Kidney tubule cell (primary cell): Measurements from ENCODE around the gene IL1RN.

Experiments
- DNase-seq: peaks from one replicate; pipeline ENCODE4 v3.0.0-alpha.2; 2018; ENCODE audit warnings: low spot score

Gene IL1RN

GRCh38 chr2:113157118-113157896, 29.9 kb downstream of the IL1RN start:
- peak; percentile 59 for DNase-seq

- DNase-seq, result peak; percentile 84
Measured at GRCh38 chr2:113157897-113158753, 30.7 kb downstream of the IL1RN start.

GRCh38 chr2:113158884-113159553, 31.6 kb downstream of the IL1RN start:
- DNase-seq, result no peak

GRCh38 chr2:113160248-113160647, 32.9 kb downstream of the IL1RN start:
- no peak for DNase-seq

- DNase-seq, result no peak
Measured at GRCh38 chr2:113160962-113161361, 33.6 kb downstream of the IL1RN start.

GRCh38 chr2:113162173-113162572, 34.8 kb downstream of the IL1RN start:
- DNase-seq, result no peak

GRCh38 chr2:113162869-113163268, 35.5 kb downstream of the IL1RN start:
- DNase-seq, result no peak

GRCh38 chr2:113164215-113164929, 37.0 kb downstream of the IL1RN start:
- DNase-seq, result no peak

GRCh38 chr2:113164930-113165585, 37.7 kb downstream of the IL1RN start:
- DNase-seq, result no peak

- no peak for DNase-seq
Measured at GRCh38 chr2:113166187-113166645, 38.8 kb downstream of the IL1RN start.

GRCh38 chr2:113167115-113167932, 39.9 kb downstream of the IL1RN start:
- peak; percentile 78 for DNase-seq

- no peak for DNase-seq
Measured at GRCh38 chr2:113167962-113168340, 40.6 kb downstream of the IL1RN start.

GRCh38 chr2:113169002-113169530, 41.7 kb downstream of the IL1RN start:
- no peak for DNase-seq

GRCh38 chr2:113169586-113169985, 42.2 kb downstream of the IL1RN start:
- no peak for DNase-seq

- DNase-seq, result no peak
Measured at GRCh38 chr2:113171334-113172075, 44.1 kb downstream of the IL1RN start.

- DNase-seq, result no peak
Measured at GRCh38 chr2:113172721-113173541, 45.5 kb downstream of the IL1RN start.

- no peak for DNase-seq
Measured at GRCh38 chr2:113173542-113174375, 46.4 kb downstream of the IL1RN start, which contains the start of gene PSD4. TSS of gene PSD4 (plus strand) at chr2:113173971. CDS start at chr2:113182457, 8,486 bp downstream.

GRCh38 chr2:113174376-113174750, 47.0 kb downstream of the IL1RN start:
- no peak for DNase-seq
